ENCODE measurements around the gene CLDN6. TPM values are rescaled to one million over a fixed set of nuclear protein-coding genes. Genes with fewer than 3 reads are reported as not detected.

The CLDN6 gene
- total RNA-seq, 1 experiment from 2014 or later, result 0.21 TPM

DNA sequence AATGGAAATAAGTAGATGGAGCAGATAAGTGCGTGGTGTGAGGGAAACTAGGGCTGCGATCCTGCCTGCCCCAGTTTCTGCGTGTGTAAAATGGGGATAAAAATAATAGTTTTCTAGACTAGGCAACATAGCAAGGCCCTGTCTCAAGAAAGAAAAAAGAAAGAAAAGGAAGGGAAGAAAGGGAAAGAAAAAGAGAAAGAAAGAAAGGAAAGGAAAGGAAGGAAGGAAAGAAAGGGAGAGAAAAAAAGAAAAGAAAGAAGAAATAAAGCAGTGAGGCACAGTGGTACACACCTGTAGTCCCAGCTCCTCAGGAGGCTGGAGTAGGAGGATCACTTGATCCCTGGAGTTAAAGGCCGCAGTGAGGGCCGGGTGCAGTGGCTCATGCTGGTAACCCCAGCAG, 35.6 kb downstream of the CLDN6 start:
- CTCF ChIA-PET, result interaction anchor here (0.7 kb wide), 1 partner anchor 318 kb away, joined by 7 read pairs; no protein-coding TSS in a partner anchor
- H3K4me3 ChIP-seq (ENCODE audit: low read depth, low read length, poor library complexity, severe bottlenecking), result no peak overlapping the region
- no peaks in the 10 kb centered on the region for H3K9me3 ChIP-seq (ENCODE audit: low read depth, low read length, poor library complexity, severe bottlenecking)
- TF ChIP-seq CTCF (conservative IDR thresholded peaks at IDR 0.05; ENCODE audit: low read depth, low read length) (no peak), EZH2 (IDR thresholded peaks at IDR 0.05; ENCODE audit: borderline replicate concordance, low read depth, low read length, poor library complexity, severe bottlenecking) (no peak)
- peaks cover 10% of the 10 kb centered on the region for H3K4me1 ChIP-seq (ENCODE audit: insufficient read depth, low read length, poor library complexity, severe bottlenecking)
- DNase-seq (ENCODE audit: low spot score), result no peak
- H3K27me3 ChIP-seq (replicated peaks; ENCODE audit: insufficient read depth, low read depth, low read length, poor library complexity), result no peaks in the 10 kb centered on the region
- BruUV-seq (replicated peaks), result no TSS peak
- no peak overlapping the region for H3K27ac ChIP-seq (ENCODE audit: low read depth, low read length, poor library complexity, severe bottlenecking)
- POLR2A ChIA-PET (ENCODE audit: low non-redundant PET), result interaction anchor here (0.7 kb wide), 1 partner anchor 18 kb away, joined by 12 read pairs; no protein-coding TSS in a partner anchor
- no peaks in the 10 kb centered on the region for H3K36me3 ChIP-seq (ENCODE audit: insufficient read depth, low read length, poor library complexity, severe bottlenecking)
- intact Hi-C loops (cut with micrococcal nuclease; ENCODE audit: unreplicated experiment), result no loop called here

DNA sequence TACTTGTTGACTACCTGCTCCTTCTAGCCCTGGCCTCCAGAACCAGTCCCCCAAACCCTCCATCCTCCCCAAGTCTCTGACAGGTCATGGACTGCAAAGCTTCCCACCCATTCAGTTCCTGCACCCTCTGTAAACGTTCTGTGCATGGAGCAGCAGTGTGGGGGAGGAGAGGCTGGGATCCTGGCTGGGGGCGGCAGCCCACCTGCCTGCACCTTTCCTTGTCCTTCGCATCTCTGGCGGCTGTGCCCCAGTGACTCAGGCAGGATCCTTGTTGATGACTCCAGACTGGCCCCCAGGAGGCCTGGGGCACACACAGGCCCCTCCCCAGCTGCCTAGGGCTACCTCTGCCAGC, 36.1 kb downstream of the CLDN6 start:
- H3K36me3 ChIP-seq (ENCODE audit: insufficient read depth, low read length, poor library complexity, severe bottlenecking), result peaks cover 3% of the 10 kb centered on the region
- DNase-seq (ENCODE audit: low spot score), result no peak
- H3K27me3 ChIP-seq (replicated peaks; ENCODE audit: insufficient read depth, low read depth, low read length, poor library complexity), result no peaks in the 10 kb centered on the region
- no peaks in the 10 kb centered on the region for H3K9me3 ChIP-seq (ENCODE audit: low read depth, low read length, poor library complexity, severe bottlenecking)
- BruUV-seq (replicated peaks), result no TSS peak
- CTCF ChIA-PET, result interaction anchor here (0.6 kb wide), 1 partner anchor 55 kb away, joined by 3 read pairs; no protein-coding TSS in a partner anchor
- intact Hi-C loops (cut with micrococcal nuclease; ENCODE audit: unreplicated experiment), result no loop called here
- H3K4me1 ChIP-seq (ENCODE audit: insufficient read depth, low read length, poor library complexity, severe bottlenecking), result peaks cover 10% of the 10 kb centered on the region
- no peak overlapping the region for H3K27ac ChIP-seq (ENCODE audit: low read depth, low read length, poor library complexity, severe bottlenecking)
- POLR2A ChIA-PET (ENCODE audit: low non-redundant PET), result no interaction called here
- TF ChIP-seq CTCF (conservative IDR thresholded peaks at IDR 0.05; ENCODE audit: low read depth, low read length) (no peak), EZH2 (IDR thresholded peaks at IDR 0.05; ENCODE audit: borderline replicate concordance, low read depth, low read length, poor library complexity, severe bottlenecking) (no peak)
- no peak overlapping the region for H3K4me3 ChIP-seq (ENCODE audit: low read depth, low read length, poor library complexity, severe bottlenecking)

- no peak for TF ChIP-seq EZH2 (IDR thresholded peaks at IDR 0.05; ENCODE audit: borderline replicate concordance, low read depth, low read length, poor library complexity, severe bottlenecking)
- no peak for TF ChIP-seq CTCF (conservative IDR thresholded peaks at IDR 0.05; ENCODE audit: low read depth, low read length)
- H3K4me3 ChIP-seq (ENCODE audit: low read depth, low read length, poor library complexity, severe bottlenecking), result peak overlapping the region; percentile 87
- no peaks in the 10 kb centered on the region for H3K9me3 ChIP-seq (ENCODE audit: low read depth, low read length, poor library complexity, severe bottlenecking)
- no peaks in the 10 kb centered on the region for H3K27me3 ChIP-seq (replicated peaks; ENCODE audit: insufficient read depth, low read depth, low read length, poor library complexity)
- intact Hi-C loops (cut with micrococcal nuclease; ENCODE audit: unreplicated experiment), result no loop called here
- POLR2A ChIA-PET (ENCODE audit: low non-redundant PET), result no interaction called here
- no TSS peak for BruUV-seq (replicated peaks)
- H3K4me1 ChIP-seq (ENCODE audit: insufficient read depth, low read length, poor library complexity, severe bottlenecking), result peaks cover 10% of the 10 kb centered on the region
- H3K36me3 ChIP-seq (ENCODE audit: insufficient read depth, low read length, poor library complexity, severe bottlenecking), result peaks cover 8% of the 10 kb centered on the region
- no peak for DNase-seq (ENCODE audit: low spot score)
- no peak overlapping the region for H3K27ac ChIP-seq (ENCODE audit: low read depth, low read length, poor library complexity, severe bottlenecking)
- CTCF ChIA-PET, result interaction anchor here (0.6 kb wide), 1 partner anchor 54 kb away, joined by 3 read pairs; no protein-coding TSS in a partner anchor
Observed at GRCh38 chr16:2981177-2981898, 36.6 kb downstream of the CLDN6 start.
